Activated CD8-positive, alpha-beta memory T cell treated with anti-CD3 and anti-CD28 coated beads, Interleukin-2, amount 50 U/mL, for 1 hour (primary cell): ENCODE measurements around the gene MICAL2.

Experiments used
- DNase-seq: peaks from one replicate; pipeline ENCODE4 v3.0.0-alpha.2; 2020; ENCODE audit errors: extremely low read depth

Gene MICAL2

GRCh38 chr11:12229450-12230229 lies 119.2 kb downstream of the MICAL2 start:
- DNase-seq: no peak

DNA sequence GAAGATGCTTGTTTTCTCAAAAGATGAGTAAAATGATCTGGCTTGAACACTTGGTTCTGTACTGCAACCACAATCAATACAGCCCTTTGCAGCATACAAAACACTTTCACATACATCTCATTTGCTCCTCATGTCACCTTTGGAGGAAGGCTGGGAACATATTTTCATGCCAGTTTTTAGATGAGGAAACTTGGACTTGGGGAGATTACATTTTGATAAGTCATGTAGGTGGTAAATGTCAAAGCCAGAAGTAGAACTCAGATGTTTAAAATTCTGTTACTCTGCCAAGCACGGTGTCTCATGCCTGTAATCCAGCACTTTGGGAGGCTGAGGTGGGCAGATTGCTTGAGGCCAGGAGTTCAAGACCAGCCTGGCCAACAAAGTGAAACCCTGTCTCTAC lies 121.8 kb downstream of the MICAL2 start:
- no peak for DNase-seq

DNA sequence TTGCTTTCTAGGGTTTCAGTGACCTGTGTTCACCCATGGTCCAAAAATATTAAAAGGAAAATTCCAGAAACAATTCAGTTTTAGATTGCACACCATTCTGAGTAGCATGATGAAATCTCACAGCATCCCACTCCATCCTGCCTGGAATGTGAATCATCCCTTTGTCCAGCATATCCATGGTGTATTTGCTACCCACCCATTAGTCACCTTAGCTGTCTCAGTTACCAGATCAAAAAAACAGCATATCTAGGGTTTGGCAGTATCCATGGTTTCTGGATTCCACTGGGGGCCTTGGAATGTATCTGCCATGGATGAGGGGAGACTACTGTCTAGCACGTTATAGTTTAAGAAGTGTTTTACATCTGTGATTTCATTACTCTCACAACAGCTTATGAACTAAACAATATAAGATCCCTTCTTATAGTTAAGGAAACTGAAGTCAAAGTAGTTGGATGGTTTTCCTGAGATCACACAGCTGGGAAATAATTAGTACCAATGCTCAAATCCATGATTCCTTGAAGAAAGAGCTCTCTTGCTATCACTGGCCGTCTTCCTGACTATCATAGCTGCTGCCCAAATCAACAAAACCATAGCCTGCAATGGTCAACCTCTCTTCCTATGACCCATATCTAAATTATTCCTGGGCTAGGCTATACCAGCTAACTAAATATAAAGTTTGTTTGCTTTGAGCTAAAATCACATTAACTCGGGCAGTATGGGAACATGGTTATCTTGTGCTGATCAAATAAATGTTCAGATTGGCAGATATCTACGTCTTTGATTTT lies 122.6 kb downstream of the MICAL2 start:
- DNase-seq: no peak

GRCh38 chr11:12233602-12233925 lies 123.2 kb downstream of the MICAL2 start:
- no peak for DNase-seq

DNA sequence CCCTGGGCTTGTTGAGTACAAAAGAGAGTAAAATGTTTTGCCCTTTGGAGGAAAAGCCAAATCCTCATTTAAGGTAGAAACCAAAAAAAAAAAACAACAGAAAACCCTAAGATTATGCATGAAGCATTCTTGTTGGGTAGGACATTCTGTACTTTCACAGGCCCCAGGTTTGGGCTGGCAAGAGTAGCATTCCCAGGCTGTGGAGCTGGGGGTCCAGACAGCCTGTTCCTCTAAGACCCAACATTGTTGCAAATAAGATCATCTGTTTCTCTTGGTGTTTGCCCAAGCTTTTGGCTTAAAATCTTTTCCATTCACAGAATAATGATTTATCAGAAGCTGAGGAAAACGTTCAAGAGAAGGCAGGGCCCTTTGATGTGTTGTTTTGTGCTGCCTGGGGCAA lies 123.8 kb downstream of the MICAL2 start:
- DNase-seq: no peak

- no peak for DNase-seq
Observed at GRCh38 chr11:12235080-12235479, 124.7 kb downstream of the MICAL2 start.

DNA sequence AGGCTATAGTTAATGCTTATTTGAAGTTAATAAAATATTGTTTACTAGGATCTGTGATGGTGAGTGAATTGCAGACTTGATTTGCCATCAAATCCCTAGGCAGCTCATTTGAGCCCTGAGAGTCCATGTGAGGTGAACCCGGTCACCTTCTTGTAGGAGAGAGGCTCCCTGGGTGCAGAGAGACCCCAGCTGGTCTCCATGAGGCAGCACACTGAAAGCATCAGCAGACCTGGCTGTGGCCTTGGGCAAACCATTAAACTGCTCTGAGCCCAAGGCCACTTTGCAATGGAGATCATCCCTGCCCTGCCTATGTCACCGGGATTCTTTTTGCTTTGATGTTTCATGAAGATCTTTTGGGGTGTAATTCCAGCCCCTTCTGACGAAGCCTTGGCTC lies 125.2 kb downstream of the MICAL2 start:
- DNase-seq: no peak

DNA sequence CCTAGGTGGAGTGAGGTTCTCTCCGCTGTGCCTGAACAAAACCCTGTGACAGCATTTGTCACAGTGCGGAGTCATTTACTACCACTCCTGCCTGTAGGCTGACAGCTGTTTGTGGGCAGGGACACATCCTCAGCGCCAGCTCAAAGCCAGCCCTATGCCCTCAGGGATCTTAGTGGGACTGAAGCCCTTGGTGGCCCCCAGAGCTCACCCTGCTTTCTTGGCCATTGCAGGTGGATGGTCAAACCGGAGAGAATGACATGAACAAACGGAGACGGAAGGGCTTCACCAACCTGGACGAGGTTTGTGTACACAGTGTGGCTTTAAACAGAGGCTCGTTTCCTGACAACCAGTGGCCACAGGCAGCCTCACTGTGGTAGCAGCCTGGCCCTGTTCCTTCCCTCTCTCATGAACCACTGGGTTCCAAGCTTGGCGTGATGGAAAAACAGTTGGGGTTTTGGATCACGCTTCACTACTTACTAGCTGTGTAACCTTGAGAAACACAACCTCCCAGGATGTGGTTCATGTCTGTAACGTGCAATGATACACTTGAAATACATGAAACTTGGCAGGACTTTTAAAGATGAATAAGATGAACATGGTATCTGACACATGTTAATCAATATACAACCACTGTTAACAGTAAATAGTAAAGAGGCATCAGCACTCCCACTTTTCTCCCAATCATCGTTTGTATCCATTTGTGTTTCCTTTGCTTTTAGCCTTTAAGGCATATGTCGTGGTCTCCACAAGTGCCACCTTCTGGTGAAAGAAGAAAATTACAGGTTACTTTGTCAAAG lies 125.8 kb downstream of the MICAL2 start:
- DNase-seq: no peak

DNA sequence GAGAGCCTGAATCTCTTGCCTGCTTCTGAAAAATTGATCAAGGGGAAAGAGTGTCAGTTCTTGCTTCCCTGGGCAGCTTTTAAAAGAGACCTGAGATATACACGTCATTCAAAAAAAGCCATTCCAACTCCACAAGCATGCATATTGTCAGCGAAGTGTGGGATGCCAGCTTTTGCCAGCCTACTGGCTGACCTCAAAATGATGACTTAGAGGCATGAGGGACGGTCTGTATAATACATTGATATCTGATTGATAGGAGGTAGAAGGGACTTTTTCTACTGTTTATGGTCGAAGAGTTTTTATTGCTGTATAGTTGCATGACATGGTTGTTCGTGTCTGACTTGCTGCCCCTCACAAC lies 126.3 kb downstream of the MICAL2 start:
- no peak for DNase-seq

- DNase-seq: no peak
Observed at GRCh38 chr11:12237381-12237784, 127.0 kb downstream of the MICAL2 start.

DNA sequence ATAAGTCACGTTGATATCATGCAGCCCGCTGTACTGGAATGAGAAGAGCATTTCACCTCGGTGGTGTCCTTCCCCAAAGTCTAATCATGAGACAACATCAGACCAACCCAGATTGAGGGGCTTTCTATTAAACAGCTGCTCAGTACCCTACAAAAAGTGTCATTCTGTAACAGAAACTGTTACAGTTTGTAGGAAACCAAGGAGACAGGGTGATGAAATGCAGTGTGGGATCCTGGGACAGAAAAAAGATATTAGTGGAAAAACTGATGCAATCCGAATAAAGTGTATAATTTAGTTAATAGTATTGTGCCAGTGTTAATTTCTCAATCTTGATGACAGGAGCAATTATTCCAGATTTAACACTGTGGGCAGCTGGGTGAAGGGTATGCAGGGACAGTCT lies 128.0 kb downstream of the MICAL2 start:
- DNase-seq: no peak

- no peak for DNase-seq
Observed at GRCh38 chr11:12239396-12239795, 129.0 kb downstream of the MICAL2 start.

DNA sequence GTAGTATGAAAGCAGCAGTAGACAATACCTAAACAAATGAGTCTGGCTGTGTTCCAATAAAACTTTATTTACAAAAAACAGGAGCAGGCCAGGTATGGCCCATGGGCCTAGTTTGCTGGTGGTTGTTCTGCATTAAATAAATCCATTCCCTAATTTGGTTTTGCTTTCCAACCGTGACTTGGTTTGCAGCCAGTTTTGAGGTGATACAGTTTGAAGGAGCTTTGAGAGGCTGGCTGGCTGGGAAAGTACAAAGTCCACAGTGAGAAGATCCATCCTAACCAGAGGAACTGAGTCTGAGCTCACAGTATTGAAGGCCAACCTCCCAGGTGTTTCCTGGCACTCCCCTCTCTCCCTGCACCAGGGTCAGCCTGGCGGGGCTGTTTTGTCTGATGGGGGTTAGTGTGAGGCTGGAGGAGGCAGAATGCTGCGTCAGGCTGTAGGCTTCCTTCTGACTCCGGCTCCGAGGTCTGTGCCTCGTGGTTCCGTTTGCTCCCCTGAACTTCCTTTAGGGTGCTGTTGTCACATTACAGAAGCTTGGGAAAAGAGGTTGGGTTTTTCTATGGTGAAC lies 129.5 kb downstream of the MICAL2 start:
- no peak for DNase-seq

- DNase-seq: no peak
Observed at GRCh38 chr11:12240677-12241076, 130.3 kb downstream of the MICAL2 start.

- no peak for DNase-seq
Observed at GRCh38 chr11:12241401-12241800, 131.0 kb downstream of the MICAL2 start.

DNA sequence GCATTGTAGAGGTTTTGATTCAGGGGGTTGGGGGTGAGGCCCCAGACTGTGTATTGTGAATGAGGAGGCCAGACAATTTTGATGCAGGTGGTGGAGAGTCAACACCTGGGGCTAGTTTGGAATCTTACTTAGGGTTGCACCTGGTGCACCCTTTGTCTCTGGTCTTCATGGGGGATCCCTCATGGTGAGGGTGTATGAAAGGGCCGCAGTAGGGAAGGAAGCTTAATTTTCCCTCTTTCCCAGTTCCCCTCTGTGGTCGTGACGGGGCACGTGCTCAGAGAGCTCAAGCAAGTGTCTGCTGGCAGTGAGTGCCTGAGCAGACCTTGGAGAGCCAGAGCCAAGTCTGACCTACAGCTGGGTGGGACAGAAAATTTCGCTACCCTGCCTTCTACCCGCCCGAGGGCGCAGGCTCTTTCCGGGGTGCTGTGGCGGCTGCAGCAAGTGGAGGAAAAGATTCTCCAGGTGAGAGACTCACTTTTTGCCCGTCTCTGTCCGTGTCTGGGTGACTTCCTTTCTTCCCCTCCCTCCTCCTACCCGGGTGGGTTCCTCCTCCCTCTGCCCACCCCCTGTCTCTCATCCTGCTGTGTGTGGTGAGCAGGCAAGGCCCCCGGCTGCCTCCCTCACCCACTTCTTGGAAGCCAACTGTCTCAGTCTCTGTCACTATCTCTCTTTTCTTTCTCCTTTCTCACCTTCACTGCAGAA lies 131.7 kb downstream of the MICAL2 start:
- DNase-seq: no peak

DNA sequence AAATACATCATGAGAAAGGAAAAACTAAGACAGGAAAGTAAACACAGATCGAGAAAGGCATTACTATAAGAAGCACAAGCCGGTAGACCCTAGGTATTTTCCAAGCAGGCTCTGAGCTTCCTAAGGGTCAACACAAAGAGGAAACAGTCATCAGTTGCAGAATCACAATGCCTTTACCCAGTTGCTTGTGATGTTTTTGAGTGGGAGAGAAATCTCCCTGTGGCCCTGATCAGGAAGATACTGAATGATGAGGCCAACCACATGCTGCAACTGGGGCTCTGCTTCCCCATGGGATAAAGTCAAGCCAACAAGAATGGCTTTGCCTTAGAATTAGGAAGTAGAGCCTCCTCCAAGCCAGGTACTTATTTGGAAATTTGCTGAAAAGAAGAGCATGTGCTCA lies 132.6 kb downstream of the MICAL2 start:
- DNase-seq: no peak

DNA sequence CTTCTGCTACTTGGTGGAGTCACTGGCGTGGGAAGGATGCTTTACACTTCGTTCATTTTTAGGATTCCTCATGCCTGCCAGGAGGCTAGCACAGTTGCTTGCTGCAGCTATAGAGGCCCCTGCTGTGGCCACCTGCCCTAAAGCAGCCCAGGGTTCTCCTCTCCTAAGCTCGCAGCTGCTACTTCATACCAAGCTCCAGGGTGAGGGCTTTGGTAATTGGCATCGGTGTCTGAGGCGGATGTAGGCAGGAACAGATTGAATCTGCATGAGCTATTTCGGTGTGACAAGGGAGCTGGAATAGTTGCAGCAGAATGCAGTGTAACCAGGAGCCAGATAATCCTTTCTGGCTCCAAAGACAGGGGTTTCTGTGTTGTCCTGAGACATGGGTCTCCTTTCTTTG lies 133.1 kb downstream of the MICAL2 start:
- no peak for DNase-seq

DNA sequence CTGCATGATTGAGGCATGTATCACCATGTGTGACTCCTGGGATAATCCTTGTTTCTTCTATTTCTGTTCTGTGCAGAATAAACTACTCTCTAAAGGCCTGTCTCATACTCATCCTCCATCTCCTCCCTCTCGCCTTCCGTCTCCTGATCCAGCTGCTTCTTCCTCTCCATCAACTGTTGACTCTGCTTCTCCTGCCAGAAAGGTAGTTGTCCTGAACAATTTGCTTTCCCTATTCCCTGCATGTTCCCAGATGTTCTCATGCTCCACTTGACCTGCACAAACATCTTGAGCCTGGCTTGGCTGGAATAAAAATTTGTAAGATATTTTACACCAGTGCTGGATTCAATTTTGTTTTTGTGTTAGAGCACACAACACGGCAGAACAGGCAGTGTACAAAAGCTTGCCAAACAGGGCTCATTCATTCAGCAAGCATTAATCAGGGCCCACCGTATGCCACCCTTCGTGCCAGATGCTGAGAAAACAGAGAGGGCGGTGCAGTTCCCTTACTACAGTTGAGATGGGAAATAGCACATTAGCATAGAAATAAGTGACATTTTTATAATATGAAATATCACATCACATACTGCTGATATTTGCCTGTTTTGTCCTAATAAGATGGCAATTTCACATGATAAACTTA lies 133.6 kb downstream of the MICAL2 start:
- DNase-seq: no peak

- no peak for DNase-seq
Observed at GRCh38 chr11:12245091-12245490, 134.7 kb downstream of the MICAL2 start.

GRCh38 chr11:12245549-12246016 lies 135.2 kb downstream of the MICAL2 start:
- no peak for DNase-seq
